ENCODE results near the gene NRDE2.

GRCh38 chr14:90336401-90336800 is 4.7 kb upstream of the NRDE2 start:
- no peak for TF ChIP-seq CTCF (IDR thresholded peaks at IDR 0.05; ENCODE audit: poor library complexity, severe bottlenecking)
- TF ChIP-seq, protein P1, sequence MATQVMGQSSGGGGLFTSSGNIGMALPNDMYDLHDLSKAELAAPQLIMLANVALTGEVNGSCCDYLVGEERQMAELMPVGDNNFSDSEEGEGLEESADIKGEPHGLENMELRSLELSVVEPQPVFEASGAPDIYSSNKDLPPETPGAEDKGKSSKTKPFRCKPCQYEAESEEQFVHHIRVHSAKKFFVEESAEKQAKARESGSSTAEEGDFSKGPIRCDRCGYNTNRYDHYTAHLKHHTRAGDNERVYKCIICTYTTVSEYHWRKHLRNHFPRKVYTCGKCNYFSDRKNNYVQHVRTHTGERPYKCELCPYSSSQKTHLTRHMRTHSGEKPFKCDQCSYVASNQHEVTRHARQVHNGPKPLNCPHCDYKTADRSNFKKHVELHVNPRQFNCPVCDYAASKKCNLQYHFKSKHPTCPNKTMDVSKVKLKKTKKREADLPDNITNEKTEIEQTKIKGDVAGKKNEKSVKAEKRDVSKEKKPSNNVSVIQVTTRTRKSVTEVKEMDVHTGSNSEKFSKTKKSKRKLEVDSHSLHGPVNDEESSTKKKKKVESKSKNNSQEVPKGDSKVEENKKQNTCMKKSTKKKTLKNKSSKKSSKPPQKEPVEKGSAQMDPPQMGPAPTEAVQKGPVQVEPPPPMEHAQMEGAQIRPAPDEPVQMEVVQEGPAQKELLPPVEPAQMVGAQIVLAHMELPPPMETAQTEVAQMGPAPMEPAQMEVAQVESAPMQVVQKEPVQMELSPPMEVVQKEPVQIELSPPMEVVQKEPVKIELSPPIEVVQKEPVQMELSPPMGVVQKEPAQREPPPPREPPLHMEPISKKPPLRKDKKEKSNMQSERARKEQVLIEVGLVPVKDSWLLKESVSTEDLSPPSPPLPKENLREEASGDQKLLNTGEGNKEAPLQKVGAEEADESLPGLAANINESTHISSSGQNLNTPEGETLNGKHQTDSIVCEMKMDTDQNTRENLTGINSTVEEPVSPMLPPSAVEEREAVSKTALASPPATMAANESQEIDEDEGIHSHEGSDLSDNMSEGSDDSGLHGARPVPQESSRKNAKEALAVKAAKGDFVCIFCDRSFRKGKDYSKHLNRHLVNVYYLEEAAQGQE (IDR thresholded peaks at IDR 0.05; ENCODE audit: borderline replicate concordance), result no peak
- TF ChIP-seq POLR2AphosphoS5 (IDR thresholded peaks at IDR 0.05), result no peak
- TF ChIP-seq SMC3 (conservative IDR thresholded peaks at IDR 0.05; ENCODE audit: poor library complexity), result no peak

Measured in neural cell (in vitro differentiated cells).